Breast epithelium (tissue), 4 donors: ENCODE measurements around the gene CMTM4. TPM values are rescaled to one million over a fixed set of nuclear protein-coding genes. Genes with fewer than 3 reads are reported as not detected.

Source experiments
- DNase-seq, 2 donors: peaks; one replicate each; pipeline ENCODE4 v3.0.0-alpha.2; 2019; ENCODE audit warnings: low spot score in 2 of 2
- H3K27ac ChIP-seq, 2 donors: fragments of 200-600 bp; sonication (generic) in 1 of 2; one replicate each; pipeline ENCODE4 v1.5.1; 2016 to 2019; ENCODE audit warnings: mild to moderate bottlenecking in 1 of 2
- H3K27me3 ChIP-seq, 2 donors: fragments of 200-600 bp; sonication (generic) in 1 of 2; one replicate each; pipeline versions ENCODE4 v1.5.1 to v1.6.0; 2017 to 2019; ENCODE audit warnings: control low read depth in 1 of 2, mild to moderate bottlenecking in 1 of 2
- H3K36me3 ChIP-seq: fragments of 200-600 bp; one replicate; pipeline ENCODE4 v1.5.1; 2019
- H3K4me1 ChIP-seq, 2 donors: fragments of 200-600 bp; sonication (generic); one replicate each; pipeline ENCODE4 v1.5.1; 2016 to 2019; ENCODE audit warnings: control low read depth in 1 of 2
- H3K4me3 ChIP-seq, 3 donors: fragments of 200-600 bp; sonication (generic); 1 replicate in 2 of 3; 2 replicates in 1 of 3; pipeline ENCODE4 v1.5.1; 2016 to 2019; ENCODE audit warnings: mild to moderate bottlenecking in 3 of 3, moderate library complexity in 2 of 3
- H3K9me3 ChIP-seq, 2 donors: fragments of 200-600 bp; sonication (generic) in 1 of 2; one replicate each; pipeline ENCODE4 v1.5.1; 2016 to 2019; ENCODE audit warnings: control low read depth in 1 of 2
- CTCF ChIP-seq, 3 donors: fragments of 450-650 bp; IDR thresholded peaks; one replicate each; pipeline ENCODE4 v1.5.1; 2016 to 2017; ENCODE audit warnings: antibody characterized with exemption in 3 of 3, mild to moderate bottlenecking in 3 of 3, moderate library complexity in 3 of 3
- POLR2A ChIP-seq: fragments of 450-650 bp; IDR thresholded peaks from one replicate; pipeline ENCODE4 v1.6.1; 2016; ENCODE audit warnings: antibody characterized with exemption, mild to moderate bottlenecking, moderate library complexity
- POLR2AphosphoS5 ChIP-seq, 3 donors: sonication (generic); formaldehyde crosslinking; IDR thresholded peaks; one replicate each; pipeline ENCODE4 v1.6.1; 2017; ENCODE audit warnings: antibody characterized with exemption in 3 of 3
- intact Hi-C: fragments of 100-400 bp; cut with DNase I; formaldehyde crosslinking; loops from one replicate; pipeline ENCODE4 v1.15.1; 2023; ENCODE audit warnings: low total_unique reads
- total RNA-seq, 3 donors: library from RNA; depleted of rRNA; stranded (reverse); fragments of >200 nt; gene quantifications; one replicate each; pipeline ENCODE4 v1.1.0, GENCODE V29; 2016

Gene CMTM4
- total RNA-seq, 3 donors from 2014 or later: 12.5 to 35.4 (median 33.7) TPM

DNA sequence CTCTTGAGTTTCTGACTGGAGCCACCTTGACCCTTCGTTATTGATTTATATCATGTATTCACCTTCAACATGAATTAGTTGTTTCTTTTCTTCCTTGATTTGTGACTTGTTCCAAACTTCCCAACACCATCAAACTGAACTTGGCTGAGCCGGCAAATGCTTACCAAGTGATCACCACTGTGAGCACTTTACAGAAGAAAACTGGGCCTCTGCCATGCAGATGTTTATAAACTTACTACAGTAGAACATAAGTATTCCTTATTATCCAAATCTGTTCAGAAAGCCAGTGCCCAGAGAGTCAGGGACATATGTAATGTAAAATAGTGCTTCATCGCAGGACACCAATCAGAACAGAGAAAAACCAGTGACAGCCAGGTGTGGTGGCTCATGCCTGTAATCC lies 19.9 kb downstream of the CMTM4 start:
- Histone ChIP-seq H3K4me3 (no peak overlapping the region), H3K4me1 (peaks cover 0 to 2% of the 10 kb centered on the region in 2 donors), H3K27me3 (no peaks in the 10 kb centered on the region), H3K9me3 (no peaks in the 10 kb centered on the region), H3K36me3 (no peaks in the 10 kb centered on the region), H3K27ac (no peak overlapping the region)
- TF ChIP-seq CTCF (IDR thresholded peaks at IDR 0.05): no peak
- no peak for TF ChIP-seq POLR2A
- no peak for TF ChIP-seq POLR2AphosphoS5 (IDR thresholded peaks at IDR 0.05)
- intact Hi-C loops: no loop called here
- no peak for DNase-seq

DNA sequence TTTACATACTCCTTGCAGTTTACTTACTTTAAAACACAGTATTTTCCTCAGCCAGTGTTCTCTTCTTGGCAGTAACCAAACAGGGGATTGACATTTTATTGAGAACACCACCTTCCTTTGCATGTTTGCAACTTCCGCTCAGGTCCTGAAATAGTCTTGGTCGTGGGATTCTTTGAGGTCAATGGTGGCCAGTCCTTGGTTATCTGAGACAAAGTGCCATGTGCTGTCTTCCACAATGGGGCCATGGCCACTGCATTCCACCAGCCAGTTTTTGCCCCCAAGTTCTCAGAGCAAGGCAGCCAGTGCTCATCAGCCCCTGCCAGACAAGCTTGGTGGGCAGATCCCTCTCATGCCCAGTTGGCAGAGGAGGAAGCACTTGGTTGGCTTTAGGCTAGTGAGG lies 22.9 kb downstream of the CMTM4 start:
- DNase-seq: no peak
- Histone ChIP-seq H3K36me3 (no peaks in the 10 kb centered on the region), H3K9me3 (no peaks in the 10 kb centered on the region), H3K27ac (no peak overlapping the region), H3K4me3 (no peak overlapping the region), H3K4me1 (no peaks in the 10 kb centered on the region), H3K27me3 (no peaks in the 10 kb centered on the region)
- intact Hi-C loops: no loop called here
- TF ChIP-seq POLR2AphosphoS5 (IDR thresholded peaks at IDR 0.05): no peak
- no peak for TF ChIP-seq POLR2A
- no peak for TF ChIP-seq CTCF (IDR thresholded peaks at IDR 0.05)

GRCh38 chr16:66670691-66671388 lies 25.7 kb downstream of the CMTM4 start:
- Histone ChIP-seq H3K27ac (no peak overlapping the region), H3K4me3 (no peak overlapping the region), H3K4me1 (no peaks in the 10 kb centered on the region), H3K27me3 (no peaks in the 10 kb centered on the region), H3K36me3 (no peaks in the 10 kb centered on the region), H3K9me3 (no peaks in the 10 kb centered on the region)
- no peak for TF ChIP-seq POLR2A
- no peak for TF ChIP-seq POLR2AphosphoS5 (IDR thresholded peaks at IDR 0.05)
- no peak for TF ChIP-seq CTCF (IDR thresholded peaks at IDR 0.05)
- no peak for DNase-seq
- intact Hi-C loops: no loop called here

DNA sequence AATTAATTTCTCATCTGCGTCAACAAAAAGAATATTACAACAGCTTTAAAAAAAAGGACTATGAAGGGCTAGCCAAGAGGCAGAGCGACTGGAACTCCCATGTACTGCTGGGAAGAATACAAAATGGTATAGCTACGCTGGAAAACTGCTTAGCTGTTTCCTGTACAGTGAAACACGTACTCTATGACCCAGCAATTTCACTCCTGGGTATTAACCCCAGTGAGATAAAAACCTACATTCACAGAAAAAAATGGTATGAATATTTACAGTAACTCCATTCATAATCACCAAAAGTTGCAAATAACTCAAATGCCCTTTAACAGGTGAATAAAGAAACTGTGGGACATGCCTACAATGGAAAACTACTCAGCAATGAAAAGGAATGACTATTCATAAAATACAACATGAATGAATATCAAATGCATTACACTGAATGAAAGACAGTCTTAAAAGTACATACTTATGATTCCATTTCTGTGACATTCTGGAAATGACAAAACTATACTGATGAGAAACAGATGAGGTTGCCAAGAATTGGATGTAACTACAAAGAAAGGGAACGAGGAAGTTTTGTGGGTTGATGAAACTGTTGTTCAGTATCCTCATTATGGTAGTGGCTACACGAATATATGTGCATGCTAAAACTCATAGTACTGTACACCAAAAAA lies 27.6 kb downstream of the CMTM4 start:
- H3K27ac ChIP-seq: no peak overlapping the region
- TF ChIP-seq POLR2AphosphoS5 (IDR thresholded peaks at IDR 0.05) (no peak), CTCF (IDR thresholded peaks at IDR 0.05) (no peak), POLR2A (no peak)
- intact Hi-C loops: no loop called here
- no peak overlapping the region for H3K4me3 ChIP-seq
- no peaks in the 10 kb centered on the region for H3K4me1 ChIP-seq
- H3K27me3 ChIP-seq: no peaks in the 10 kb centered on the region
- DNase-seq: no peak
- no peaks in the 10 kb centered on the region for H3K36me3 ChIP-seq
- no peaks in the 10 kb centered on the region for H3K9me3 ChIP-seq

DNA sequence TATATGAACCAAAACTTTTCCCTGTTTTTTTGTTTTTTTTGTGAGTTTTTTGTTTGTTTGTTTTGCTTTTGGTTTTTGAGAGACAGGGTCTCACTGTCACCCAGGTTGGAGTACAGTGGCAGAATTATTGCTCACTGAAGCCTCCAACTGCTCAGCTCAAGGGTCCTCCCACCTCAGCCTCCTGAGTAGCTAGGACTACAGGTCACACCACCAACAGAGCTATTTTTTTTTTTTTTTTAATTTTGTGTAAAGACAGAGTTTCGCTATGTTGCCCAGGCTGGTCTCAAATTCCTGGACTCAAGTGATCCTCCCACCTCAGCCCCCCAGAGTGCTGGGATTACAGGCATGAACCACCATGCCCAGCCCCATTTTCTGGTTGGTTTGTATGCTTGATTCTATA lies 28.6 kb downstream of the CMTM4 start:
- no peaks in the 10 kb centered on the region for H3K4me1 ChIP-seq
- H3K36me3 ChIP-seq: no peaks in the 10 kb centered on the region
- no peak overlapping the region for H3K4me3 ChIP-seq
- no peaks in the 10 kb centered on the region for H3K27me3 ChIP-seq
- TF ChIP-seq POLR2A: no peak
- TF ChIP-seq POLR2AphosphoS5 (IDR thresholded peaks at IDR 0.05): no peak
- no peak for TF ChIP-seq CTCF (IDR thresholded peaks at IDR 0.05)
- DNase-seq: no peak
- no peak overlapping the region for H3K27ac ChIP-seq
- no peaks in the 10 kb centered on the region for H3K9me3 ChIP-seq
- intact Hi-C loops: no loop called here
